DOHH2 (cell line): ENCODE measurements around the gene GPD1L.

Source experiments
- EZH2phosphoT487 ChIP-seq: fragments of 200-600 bp; sonication (generic); IDR thresholded peaks from 2 replicates; pipeline ENCODE4 v1.6.1; 2017; ENCODE audit warnings: borderline replicate concordance, mild to moderate bottlenecking, antibody characterized with exemption, low read length, moderate library complexity, mixed read lengths
- TF ChIP-seq, protein P1 (sequence below): fragments of 200-600 bp; sonication (generic); IDR thresholded peaks from one replicate; pipeline ENCODE4 v1.5.1; 2014; ENCODE audit warnings: antibody characterized with exemption, mild to moderate bottlenecking, low read depth, low read length; ENCODE audit not compliant: poor library complexity, severe bottlenecking

DNA sequence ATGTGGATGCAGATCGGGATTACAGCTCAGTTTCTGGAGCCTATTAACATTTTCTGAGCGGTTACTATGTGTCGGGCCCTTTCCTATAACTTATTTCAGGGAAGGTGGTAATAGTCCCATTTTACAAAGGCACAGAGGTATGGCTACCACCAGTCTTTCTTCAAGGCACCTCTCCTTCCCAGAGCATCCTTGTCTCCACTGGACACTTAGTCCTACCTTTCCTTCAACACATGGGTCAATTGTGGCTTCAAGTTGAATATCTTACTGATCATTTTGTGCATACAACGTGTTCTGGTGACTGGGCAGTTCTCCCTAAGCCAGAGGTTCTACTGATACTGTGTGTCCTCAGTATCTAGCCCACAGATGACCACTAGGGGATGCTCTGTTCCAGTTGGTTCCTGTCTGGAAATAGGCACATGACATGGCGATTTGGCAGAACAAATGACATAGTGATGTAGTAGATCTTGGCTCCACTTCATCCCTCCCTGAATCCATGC, 71.3 kb downstream of the GPD1L start:
- TF ChIP-seq, protein P1, sequence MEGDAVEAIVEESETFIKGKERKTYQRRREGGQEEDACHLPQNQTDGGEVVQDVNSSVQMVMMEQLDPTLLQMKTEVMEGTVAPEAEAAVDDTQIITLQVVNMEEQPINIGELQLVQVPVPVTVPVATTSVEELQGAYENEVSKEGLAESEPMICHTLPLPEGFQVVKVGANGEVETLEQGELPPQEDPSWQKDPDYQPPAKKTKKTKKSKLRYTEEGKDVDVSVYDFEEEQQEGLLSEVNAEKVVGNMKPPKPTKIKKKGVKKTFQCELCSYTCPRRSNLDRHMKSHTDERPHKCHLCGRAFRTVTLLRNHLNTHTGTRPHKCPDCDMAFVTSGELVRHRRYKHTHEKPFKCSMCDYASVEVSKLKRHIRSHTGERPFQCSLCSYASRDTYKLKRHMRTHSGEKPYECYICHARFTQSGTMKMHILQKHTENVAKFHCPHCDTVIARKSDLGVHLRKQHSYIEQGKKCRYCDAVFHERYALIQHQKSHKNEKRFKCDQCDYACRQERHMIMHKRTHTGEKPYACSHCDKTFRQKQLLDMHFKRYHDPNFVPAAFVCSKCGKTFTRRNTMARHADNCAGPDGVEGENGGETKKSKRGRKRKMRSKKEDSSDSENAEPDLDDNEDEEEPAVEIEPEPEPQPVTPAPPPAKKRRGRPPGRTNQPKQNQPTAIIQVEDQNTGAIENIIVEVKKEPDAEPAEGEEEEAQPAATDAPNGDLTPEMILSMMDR, result peak; percentile 59
- TF ChIP-seq EZH2phosphoT487, result no peak
